Neuronal stem cell (in vitro differentiated cells): ENCODE measurements around the gene ROCK2.

Experiments
- DNase-seq: peaks from one replicate; pipeline ENCODE4 v3.0.0-alpha.2; 2013; ENCODE audit warnings: low spot score
- H2AFZ ChIP-seq: one replicate; pipeline ENCODE4 v1.6.1; 2013; ENCODE audit warnings: mild to moderate bottlenecking, low read length, inconsistent platforms
- H2AK5ac ChIP-seq: 2 replicates; pipeline ENCODE4 v1.6.1; 2013; ENCODE audit warnings: low read depth, mild to moderate bottlenecking, inconsistent platforms, low read length, moderate library complexity, mixed read lengths
- H2BK120ac ChIP-seq: 2 replicates; pipeline ENCODE4 v1.6.1; 2013; ENCODE audit warnings: low read depth, mild to moderate bottlenecking, inconsistent platforms, low read length, moderate library complexity, mixed read lengths
- H2BK12ac ChIP-seq: one replicate; pipeline ENCODE4 v1.6.1; 2013; ENCODE audit warnings: low read length, inconsistent platforms
- H2BK15ac ChIP-seq: 2 replicates; pipeline ENCODE4 v1.6.1; 2013; ENCODE audit warnings: mild to moderate bottlenecking, low read length, inconsistent platforms, mixed read lengths
- H2BK5ac ChIP-seq: one replicate; pipeline ENCODE4 v1.6.1; 2013; ENCODE audit warnings: inconsistent platforms, mild to moderate bottlenecking, low read length, moderate library complexity
- H3K14ac ChIP-seq: one replicate; pipeline ENCODE4 v1.6.1; 2013; ENCODE audit warnings: low read length, inconsistent platforms
- H3K18ac ChIP-seq: 2 replicates; pipeline ENCODE4 v1.6.1; 2013; ENCODE audit warnings: low read length, inconsistent platforms
- H3K23ac ChIP-seq: 2 replicates; pipeline ENCODE4 v1.6.1; 2013; ENCODE audit warnings: low read depth, mild to moderate bottlenecking, mixed read lengths, low read length, inconsistent platforms; ENCODE audit not compliant: poor library complexity
- H3K27ac ChIP-seq: replicated peaks from 3 replicates; pipeline ENCODE4 v1.5.1; 2013; ENCODE audit warnings: low read length, inconsistent platforms
- H3K27me3 ChIP-seq, 3 experiments: 2 replicates each; pipeline ENCODE4 v1.6.1; 2013; ENCODE audit warnings: low read length in 3 of 3, mild to moderate bottlenecking in 2 of 3, inconsistent platforms in 1 of 3, low read depth in 1 of 3, mixed read lengths in 1 of 3, moderate library complexity in 1 of 3; ENCODE audit not compliant: control insufficient read depth in 3 of 3, insufficient read depth in 3 of 3
- H3K36me3 ChIP-seq, 2 donors: replicated peaks in 1 of 2; 2 replicates each; pipeline ENCODE4 v1.6.1; 2013; ENCODE audit warnings: low read length in 2 of 2; ENCODE audit not compliant: control insufficient read depth in 2 of 2, insufficient read depth in 2 of 2
- H3K4ac ChIP-seq: 2 replicates; pipeline ENCODE4 v1.6.1; 2013; ENCODE audit warnings: inconsistent platforms, mild to moderate bottlenecking, low read length, moderate library complexity
- H3K4me1 ChIP-seq, 2 donors: 1 replicate in 1 of 2; 2 replicates in 1 of 2; pipeline ENCODE4 v1.6.1; 2013; ENCODE audit warnings: low read length in 2 of 2, low read depth in 1 of 2; ENCODE audit not compliant: control insufficient read depth in 2 of 2, insufficient read depth in 1 of 2
- H3K4me2 ChIP-seq: one replicate; pipeline ENCODE4 v1.6.1; 2013; ENCODE audit warnings: mild to moderate bottlenecking, low read length, inconsistent platforms; ENCODE audit not compliant: insufficient read depth, poor library complexity, severe bottlenecking
- H3K4me3 ChIP-seq, 2 donors: 2 replicates each; pipeline ENCODE4 v1.5.1; 2013; ENCODE audit warnings: low read length in 2 of 2, mild to moderate bottlenecking in 2 of 2, inconsistent platforms in 1 of 2, moderate library complexity in 1 of 2
- H3K79me1 ChIP-seq: one replicate; pipeline ENCODE4 v1.6.1; 2013; ENCODE audit warnings: low read depth, mild to moderate bottlenecking, inconsistent platforms, low read length, moderate library complexity
- H3K9ac ChIP-seq: one replicate; pipeline ENCODE4 v1.6.1; 2013; ENCODE audit warnings: mild to moderate bottlenecking, low read depth, low read length, inconsistent platforms; ENCODE audit not compliant: poor library complexity
- H3K9me3 ChIP-seq, 2 donors: replicated peaks in 1 of 2; 2 replicates each; pipeline versions ENCODE3 to v1.6.1; 2013; ENCODE audit warnings: low read length in 2 of 2, mild to moderate bottlenecking in 2 of 2, inconsistent platforms in 1 of 2, low read depth in 1 of 2, mixed read lengths in 1 of 2, moderate library complexity in 1 of 2; ENCODE audit not compliant: control insufficient read depth in 2 of 2, insufficient read depth in 1 of 2
- H4K8ac ChIP-seq: one replicate; pipeline ENCODE4 v1.6.1; 2013; ENCODE audit warnings: low read depth, mild to moderate bottlenecking, inconsistent platforms, low read length, moderate library complexity
- H4K91ac ChIP-seq: one replicate; pipeline ENCODE4 v1.6.1; 2013; ENCODE audit warnings: low read length, low read depth, mild to moderate bottlenecking, inconsistent platforms; ENCODE audit not compliant: poor library complexity
- WGBS, 2 donors: extraction: QIAGEN DNeasy Blood & Tissue Kit; methylation state at CpG; one replicate each; pipeline ENCODE4 v1.1.7; 2013; ENCODE audit warnings: missing lambda C conversion rate in 2 of 2, mixed read lengths in 1 of 2; ENCODE audit not compliant: insufficient read length in 2 of 2, insufficient replicate concordance in 1 of 2; ENCODE audit errors: extremely low coverage in 2 of 2; 5-methylcytosine and 5-hydroxymethylcytosine counted together

ROCK2 gene

GRCh38 chr2:11154016-11154922 lies 190.2 kb downstream of the ROCK2 start:
- H3K36me3 ChIP-seq, result no peaks in the 10 kb centered on the region
- no peak overlapping the region for H3K14ac ChIP-seq
- no CpG with 5 or more reads among the region's 35 CpGs for WGBS, 2 donors
- H3K27ac ChIP-seq, result no peak overlapping the region
- no peak overlapping the region for H3K4ac ChIP-seq
- H4K91ac ChIP-seq, result no peak overlapping the region
- H3K4me3 ChIP-seq, result peak overlapping the region; percentile 48 to 68
- no peak for DNase-seq
- H3K27me3 ChIP-seq, result peaks cover 0 to 31% (median 27%) of the 10 kb centered on the region in 3 experiments
- H2BK15ac ChIP-seq, result no peak overlapping the region
- H4K8ac ChIP-seq, result no peak overlapping the region
- H3K79me1 ChIP-seq, result no peaks in the 10 kb centered on the region
- no peak overlapping the region for H3K9ac ChIP-seq
- no peak overlapping the region for H2BK5ac ChIP-seq
- no peak overlapping the region for H2BK120ac ChIP-seq
- no peak overlapping the region for H2BK12ac ChIP-seq
- no peak overlapping the region for H2AK5ac ChIP-seq
- H3K9me3 ChIP-seq, result no peaks in the 10 kb centered on the region
- peak overlapping the region; percentile 71 for H3K4me2 ChIP-seq
- peaks cover 7 to 8% of the 10 kb centered on the region in 2 donors for H3K4me1 ChIP-seq
- H3K23ac ChIP-seq, result peak overlapping the region; percentile 3
- peak overlapping the region; percentile 53 for H3K18ac ChIP-seq
- peak overlapping the region; percentile 97 for H2AFZ ChIP-seq

- peaks cover 0 to 31% (median 27%) of the 10 kb centered on the region in 3 experiments for H3K27me3 ChIP-seq
- no CpG with 5 or more reads among the region's 6 CpGs for WGBS, 2 donors
Observed at GRCh38 chr2:11152591-11152990, 191.8 kb downstream of the ROCK2 start.

DNA sequence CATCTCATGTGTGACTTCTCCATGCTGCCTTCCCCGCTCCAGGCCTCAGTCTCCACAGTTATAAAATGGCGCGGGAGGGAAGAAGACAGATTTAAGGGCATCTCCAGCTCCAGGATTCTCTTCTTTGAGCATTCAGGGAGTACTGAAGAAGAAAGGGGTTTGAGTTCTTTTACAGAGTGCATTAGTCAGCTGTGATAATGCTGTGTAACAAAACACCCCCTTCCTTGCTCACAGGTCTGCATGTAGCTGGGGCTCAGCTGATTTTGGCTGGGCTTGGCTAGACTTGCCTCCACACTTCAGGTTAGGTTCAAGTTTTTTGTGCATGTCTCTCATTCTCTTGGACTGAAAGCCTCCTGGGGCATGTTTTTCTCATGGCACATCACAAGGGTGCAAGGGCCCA lies 197.2 kb downstream of the ROCK2 start:
- WGBS, 2 donors, result no CpG with 5 or more reads among the region's 3 CpGs
- Histone ChIP-seq H3K9me3 (peaks cover 0 to 3% of the 10 kb centered on the region in 2 donors), H3K36me3 (no peaks in the 10 kb centered on the region), H4K8ac (no peak overlapping the region), H3K4me1 (no peaks in the 10 kb centered on the region), H2AK5ac (no peak overlapping the region), H2BK5ac (no peak overlapping the region), H3K9ac (no peak overlapping the region), H3K27ac (no peak overlapping the region), H3K18ac (no peak overlapping the region), H2BK120ac (no peak overlapping the region), H3K27me3 (peaks cover 0 to 6% (median 0%) of the 10 kb centered on the region in 3 experiments), H2AFZ (no peak overlapping the region), H3K79me1 (no peaks in the 10 kb centered on the region), H3K4ac (no peak overlapping the region), H3K23ac (no peak overlapping the region), H4K91ac (no peak overlapping the region), H3K14ac (no peak overlapping the region), H3K4me2 (no peak overlapping the region), H2BK12ac (no peak overlapping the region), H3K4me3 (no peak overlapping the region), H2BK15ac (no peak overlapping the region)
- DNase-seq, result no peak

More at GRCh38 chr2:11152591-11152990, 191.8 kb downstream of the ROCK2 start:
- Histone ChIP-seq H3K4me1 (peaks cover 6 to 7% of the 10 kb centered on the region in 2 donors), H2BK12ac (no peak overlapping the region), H3K9me3 (no peaks in the 10 kb centered on the region), H3K79me1 (no peaks in the 10 kb centered on the region), H2AFZ (no peak overlapping the region), H2BK15ac (peak overlapping the region; percentile 56), H3K23ac (no peak overlapping the region), H2BK120ac (no peak overlapping the region), H3K4me3 (no peak overlapping the region), H2BK5ac (peak overlapping the region; percentile 5), H2AK5ac (no peak overlapping the region), H3K36me3 (no peaks in the 10 kb centered on the region), H3K4ac (no peak overlapping the region), H3K4me2 (no peak overlapping the region), H3K27ac (no peak overlapping the region), H4K91ac (no peak overlapping the region), H4K8ac (no peak overlapping the region), H3K18ac (no peak overlapping the region), H3K14ac (no peak overlapping the region), H3K9ac (no peak overlapping the region)
- no peak for DNase-seq

GRCh38 chr2:11146076-11146475 lies 198.4 kb downstream of the ROCK2 start:
- H3K14ac ChIP-seq, result no peak overlapping the region
- H3K4me3 ChIP-seq, result no peak overlapping the region
- no peak overlapping the region for H3K23ac ChIP-seq
- no peak overlapping the region for H3K4me2 ChIP-seq
- WGBS, 2 donors, result no CpG with 5 or more reads among the region's 3 CpGs
- no peak for DNase-seq
- H3K9me3 ChIP-seq, result peaks cover 0 to 3% of the 10 kb centered on the region in 2 donors
- H3K27ac ChIP-seq, result no peak overlapping the region
- no peak overlapping the region for H2AK5ac ChIP-seq
- no peak overlapping the region for H2BK15ac ChIP-seq
- no peak overlapping the region for H3K9ac ChIP-seq
- H3K27me3 ChIP-seq, result no peaks in the 10 kb centered on the region
- no peak overlapping the region for H4K8ac ChIP-seq
- no peaks in the 10 kb centered on the region for H3K79me1 ChIP-seq
- no peak overlapping the region for H2BK12ac ChIP-seq
- no peaks in the 10 kb centered on the region for H3K36me3 ChIP-seq
- H3K4me1 ChIP-seq, result no peaks in the 10 kb centered on the region
- no peak overlapping the region for H2BK5ac ChIP-seq
- no peak overlapping the region for H3K4ac ChIP-seq
- no peak overlapping the region for H3K18ac ChIP-seq
- H2BK120ac ChIP-seq, result no peak overlapping the region
- H4K91ac ChIP-seq, result no peak overlapping the region
- H2AFZ ChIP-seq, result no peak overlapping the region
